Adipocyte (in vitro differentiated cells): ENCODE results near the gene ATG101.

Experiments used
- DNase-seq: peaks from one replicate; pipeline ENCODE4 v3.0.0-alpha.2; 2015; ENCODE audit warnings: low read depth
- H3K27me3 ChIP-seq: replicated peaks from 2 replicates; pipeline ENCODE4 v1.7.0; 2013; ENCODE audit warnings: mild to moderate bottlenecking, low read length, moderate library complexity; ENCODE audit not compliant: control insufficient read depth, insufficient read depth
- H3K36me3 ChIP-seq: 2 replicates; pipeline ENCODE4 v1.7.0; 2013; ENCODE audit warnings: low read length, mild to moderate bottlenecking, moderate library complexity; ENCODE audit not compliant: control insufficient read depth, insufficient read depth, severe bottlenecking
- H3K4me1 ChIP-seq: 2 replicates; pipeline ENCODE4 v1.7.0; 2013; ENCODE audit warnings: mild to moderate bottlenecking, low read length, moderate library complexity; ENCODE audit not compliant: control insufficient read depth, insufficient read depth
- H3K4me3 ChIP-seq: 2 replicates; pipeline ENCODE4 v1.7.0; 2013; ENCODE audit warnings: mild to moderate bottlenecking, low read length, moderate library complexity
- H3K9ac ChIP-seq: 2 replicates; pipeline ENCODE4 v1.7.0; 2013; ENCODE audit warnings: mild to moderate bottlenecking, low read length, moderate library complexity
- H3K9me3 ChIP-seq: 2 replicates; pipeline ENCODE4 v1.7.0; 2013; ENCODE audit warnings: mild to moderate bottlenecking, low read length, moderate library complexity; ENCODE audit not compliant: control insufficient read depth

ATG101 gene, protein sequence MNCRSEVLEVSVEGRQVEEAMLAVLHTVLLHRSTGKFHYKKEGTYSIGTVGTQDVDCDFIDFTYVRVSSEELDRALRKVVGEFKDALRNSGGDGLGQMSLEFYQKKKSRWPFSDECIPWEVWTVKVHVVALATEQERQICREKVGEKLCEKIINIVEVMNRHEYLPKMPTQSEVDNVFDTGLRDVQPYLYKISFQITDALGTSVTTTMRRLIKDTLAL

DNA sequence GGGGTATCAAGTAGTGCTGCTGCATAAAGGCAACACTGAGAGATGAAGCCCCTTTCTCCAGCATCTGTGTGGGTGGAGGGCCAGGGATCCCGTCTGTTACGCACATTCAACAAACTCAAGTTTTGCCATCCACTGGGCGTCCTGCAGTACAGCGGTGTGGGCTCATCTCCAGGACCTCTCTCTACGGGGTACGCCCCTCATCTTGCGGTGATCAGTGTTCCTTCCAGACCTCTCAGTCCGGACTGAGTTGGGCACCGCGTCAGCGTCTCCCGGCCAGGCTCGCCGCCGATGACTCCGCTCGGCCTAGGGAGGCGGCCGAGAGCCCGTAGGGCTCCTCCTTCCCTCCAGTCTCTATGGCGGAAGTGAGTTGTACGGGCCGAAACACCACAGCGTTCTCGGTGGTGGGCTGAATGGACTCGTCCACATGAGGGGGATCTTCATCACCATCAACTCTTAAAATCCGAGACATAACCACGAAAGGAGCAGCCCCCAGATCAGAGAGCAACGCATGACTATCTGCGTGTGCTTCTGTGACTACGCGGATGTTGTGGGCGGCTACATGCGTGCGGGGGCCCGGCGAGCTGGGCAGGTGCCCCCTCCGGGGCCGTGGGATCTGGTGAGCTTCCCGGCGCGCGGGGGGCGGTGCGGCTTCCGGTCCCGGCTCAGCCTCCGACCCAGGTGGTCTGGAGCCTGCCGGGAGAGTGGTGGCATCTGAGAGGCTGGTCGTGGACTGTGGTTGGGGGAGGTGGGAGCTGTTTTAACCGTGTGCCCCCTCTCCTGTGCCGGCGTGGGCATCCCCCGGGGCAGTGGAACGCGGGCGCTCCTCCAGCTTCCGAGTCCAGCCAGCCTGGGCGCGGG, at the start of gene ATG101:
Gene ATG101, plus strand, starts transcription at position 652 of the 858 bp plus-strand sequence. CDS start 3,673 bp downstream, outside the sequence.
- peak; percentile 98 for DNase-seq

DNA sequence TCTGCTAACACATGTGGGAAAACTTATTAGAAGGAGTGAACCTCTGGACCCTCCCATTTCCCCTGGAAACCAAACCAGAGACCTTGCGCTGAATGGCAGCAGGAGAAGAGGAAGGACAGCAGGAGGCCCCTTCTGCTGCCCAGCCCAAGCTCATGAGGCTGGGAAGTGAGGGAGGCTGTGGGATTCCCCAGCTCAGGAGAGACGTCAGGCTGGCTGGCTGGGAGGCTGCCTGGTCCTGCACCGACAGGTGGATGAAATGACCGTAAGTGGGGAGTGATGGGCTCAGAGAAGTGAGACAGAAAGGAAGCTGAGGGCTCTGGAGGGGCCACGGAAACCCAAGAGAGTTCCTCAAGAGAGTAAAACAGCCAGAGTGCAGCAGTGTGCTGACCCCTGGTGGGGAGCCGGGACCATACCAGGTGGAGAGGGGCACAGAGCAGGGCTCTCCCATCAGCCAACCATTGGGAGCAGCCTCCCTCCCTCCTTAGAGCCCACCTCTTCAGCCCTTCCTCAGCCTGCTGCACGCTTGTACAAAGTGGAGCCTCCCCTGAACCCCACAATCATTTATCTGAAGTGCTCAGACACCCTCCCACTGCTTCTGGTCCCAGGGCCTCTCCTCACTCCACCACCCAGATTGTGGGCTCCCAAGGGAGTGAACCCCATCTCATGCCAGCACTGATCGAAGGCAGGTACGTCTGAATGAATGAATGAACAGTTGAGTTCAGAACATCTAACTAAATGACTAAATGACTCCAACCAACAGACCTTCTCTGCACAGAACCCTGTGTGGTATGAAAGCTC, 49.0 kb upstream of the ATG101 start:
- H3K27me3 ChIP-seq = no peaks in the 10 kb centered on the region
- DNase-seq = peak; percentile 66
- no peaks in the 10 kb centered on the region for H3K36me3 ChIP-seq
- H3K4me1 ChIP-seq = peaks cover 11% of the 10 kb centered on the region
- no peak overlapping the region for H3K9ac ChIP-seq
- H3K4me3 ChIP-seq = no peak overlapping the region
- no peaks in the 10 kb centered on the region for H3K9me3 ChIP-seq

More for the DNA sequence above, at the start of gene ATG101:
- Histone ChIP-seq H3K27me3 (no peaks in the 10 kb centered on the region), H3K4me1 (peaks cover 35% of the 10 kb centered on the region), H3K9me3 (no peaks in the 10 kb centered on the region), H3K9ac (peak within 1 kb of the TSS; percentile 96), H3K4me3 (peak within 1 kb of the TSS; percentile 94), H3K36me3 (peaks cover 12% of the 10 kb centered on the region)

DNA sequence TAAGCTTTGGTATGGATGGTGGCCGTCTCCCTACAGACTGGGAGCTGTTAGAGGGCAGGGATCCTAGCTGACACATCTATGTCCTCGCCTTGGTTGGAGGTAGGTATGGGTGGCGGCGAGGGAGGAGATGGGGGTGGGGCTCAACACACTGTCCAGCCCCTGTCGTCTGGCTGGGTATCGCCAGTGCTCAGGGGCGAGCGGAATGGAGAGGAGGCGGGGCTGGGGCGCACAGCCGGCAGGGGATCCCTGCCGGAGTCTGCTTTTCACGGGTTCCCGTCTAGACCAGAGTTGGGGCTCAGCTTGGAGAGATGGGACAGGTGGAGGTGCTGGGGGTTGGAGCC, 47.0 kb upstream of the ATG101 start:
- Histone ChIP-seq H3K4me1 (peaks cover 17% of the 10 kb centered on the region), H3K27me3 (no peaks in the 10 kb centered on the region), H3K9me3 (no peaks in the 10 kb centered on the region), H3K36me3 (no peaks in the 10 kb centered on the region), H3K9ac (no peak overlapping the region), H3K4me3 (peak overlapping the region; percentile 54)
- no peak for DNase-seq

DNA sequence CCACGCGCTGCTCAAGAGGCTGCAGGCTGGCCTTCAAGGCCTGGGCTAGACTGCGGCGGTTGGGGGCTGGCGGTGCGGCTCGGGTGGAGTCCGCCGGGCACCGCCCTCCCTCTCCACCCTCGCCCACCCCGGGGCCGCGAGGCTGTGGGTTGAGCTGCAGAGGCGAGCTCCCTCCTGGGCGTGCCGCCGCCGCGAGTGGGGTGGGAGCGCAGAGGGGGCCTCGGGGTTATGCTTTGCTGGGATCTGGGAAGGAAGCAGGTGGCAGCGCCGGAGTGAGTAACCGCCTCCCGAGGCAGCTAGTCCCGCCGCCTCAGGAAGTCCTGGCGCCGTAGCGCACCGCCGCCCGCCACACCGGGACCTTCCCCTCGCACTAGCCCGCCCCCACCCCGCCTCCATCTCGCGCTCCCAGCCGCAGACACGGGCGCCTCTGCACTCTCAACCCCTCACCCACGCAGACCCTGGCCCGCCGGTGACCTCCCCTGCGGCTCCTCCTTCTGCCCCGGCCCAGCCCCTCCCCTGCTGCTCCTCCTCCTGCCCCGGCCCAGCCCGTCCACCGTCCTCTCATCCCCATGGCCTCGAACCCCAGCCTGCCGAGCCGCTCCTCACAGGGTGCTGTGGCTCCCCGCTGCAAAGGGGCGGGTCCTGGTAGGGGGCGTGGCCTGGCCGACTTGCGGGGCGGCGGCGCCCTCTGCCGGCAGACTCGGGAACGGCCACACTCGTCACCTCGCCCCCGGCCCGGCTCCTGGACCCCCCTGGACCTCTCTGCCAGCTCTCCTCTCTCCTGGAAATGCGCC, 46.4 kb upstream of the ATG101 start:
- no peaks in the 10 kb centered on the region for H3K9me3 ChIP-seq
- H3K4me3 ChIP-seq = peak overlapping the region; percentile 54
- H3K36me3 ChIP-seq = no peaks in the 10 kb centered on the region
- H3K27me3 ChIP-seq = no peaks in the 10 kb centered on the region
- DNase-seq = peak; percentile 92
- peak overlapping the region; percentile 45 for H3K9ac ChIP-seq
- peaks cover 17% of the 10 kb centered on the region for H3K4me1 ChIP-seq

DNA sequence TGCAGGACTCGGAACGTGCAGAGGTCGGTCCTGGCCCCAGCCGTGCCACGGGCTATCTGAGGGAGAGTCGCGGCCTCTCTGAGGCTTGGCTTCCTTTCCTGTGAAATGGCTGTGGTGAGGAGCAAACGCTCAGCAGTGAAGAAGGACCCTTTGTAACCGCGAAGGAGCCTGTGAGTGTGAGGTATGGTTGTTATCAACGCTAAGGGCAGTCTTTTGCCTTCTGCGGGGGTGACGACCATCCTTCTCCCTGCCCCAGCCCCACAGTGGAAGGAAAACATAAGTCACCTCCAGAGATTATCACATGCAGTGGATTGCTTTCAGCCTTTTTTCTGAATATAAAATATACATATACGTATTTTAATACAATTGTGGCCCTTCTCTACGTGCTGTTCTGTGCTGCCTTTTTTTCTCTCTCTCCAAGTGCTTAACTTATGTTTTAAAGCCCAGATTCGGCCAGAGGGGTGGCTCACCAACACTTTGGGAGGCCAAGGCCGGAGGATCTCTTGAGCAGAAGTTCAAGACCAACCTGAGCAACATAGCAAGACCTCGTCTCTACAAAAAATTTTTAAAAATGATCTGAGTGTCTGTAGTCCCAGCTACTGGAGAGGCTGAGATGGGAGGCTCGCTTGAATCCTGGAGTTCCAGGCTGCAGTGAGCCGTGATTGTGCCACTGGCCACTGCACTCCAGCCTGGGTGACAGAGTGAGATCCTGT, 45.6 kb upstream of the ATG101 start:
- Histone ChIP-seq H3K4me1 (peaks cover 17% of the 10 kb centered on the region), H3K27me3 (no peaks in the 10 kb centered on the region), H3K36me3 (no peaks in the 10 kb centered on the region), H3K4me3 (peak overlapping the region; percentile 54), H3K9ac (peak overlapping the region; percentile 45), H3K9me3 (no peaks in the 10 kb centered on the region)
- no peak for DNase-seq

DNA sequence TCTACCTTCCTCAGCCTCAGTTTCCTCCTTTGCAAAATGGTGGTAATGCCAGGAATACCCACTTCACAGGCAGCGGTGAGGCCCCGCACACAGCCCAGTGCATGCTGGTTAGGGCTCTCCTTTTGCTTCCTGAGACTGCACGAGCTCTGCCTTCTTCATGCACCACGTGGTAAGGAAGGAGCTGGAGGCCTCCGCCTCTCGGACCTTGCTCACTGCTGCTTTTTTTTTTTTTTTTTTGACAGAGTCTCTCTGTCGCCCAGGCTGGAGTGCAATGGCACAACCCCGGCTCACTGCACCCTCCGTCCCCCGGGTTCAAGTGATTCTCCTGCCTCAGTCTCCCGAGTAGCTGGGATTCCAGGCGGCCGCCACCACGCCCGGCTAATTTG, 44.9 kb upstream of the ATG101 start:
- Histone ChIP-seq H3K36me3 (no peaks in the 10 kb centered on the region), H3K9ac (peak overlapping the region; percentile 45), H3K4me1 (peaks cover 17% of the 10 kb centered on the region), H3K4me3 (peak overlapping the region; percentile 54), H3K9me3 (no peaks in the 10 kb centered on the region), H3K27me3 (no peaks in the 10 kb centered on the region)
- no peak for DNase-seq

DNA sequence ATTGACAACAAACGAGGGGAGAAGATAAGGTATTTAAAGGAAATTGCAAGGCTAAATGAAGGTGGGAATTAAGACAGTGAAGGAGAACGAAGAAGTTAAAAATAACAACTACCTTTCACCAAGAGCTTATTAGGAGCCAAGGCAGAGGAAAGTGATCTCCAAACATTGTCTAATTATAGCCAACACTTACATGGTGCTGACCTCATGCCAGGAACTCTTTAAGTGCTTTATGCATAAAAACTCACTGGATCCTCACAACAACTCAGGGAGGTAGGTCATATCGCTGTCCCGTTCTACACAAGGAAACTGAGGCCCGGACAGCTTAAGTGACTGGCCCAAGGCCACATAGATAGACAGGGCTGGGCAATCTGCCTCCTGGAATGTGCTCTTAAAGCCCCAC, 43.5 kb upstream of the ATG101 start:
- Histone ChIP-seq H3K9ac (no peak overlapping the region), H3K4me3 (no peak overlapping the region), H3K9me3 (no peaks in the 10 kb centered on the region), H3K36me3 (no peaks in the 10 kb centered on the region), H3K27me3 (no peaks in the 10 kb centered on the region), H3K4me1 (peaks cover 17% of the 10 kb centered on the region)
- no peak for DNase-seq

DNA sequence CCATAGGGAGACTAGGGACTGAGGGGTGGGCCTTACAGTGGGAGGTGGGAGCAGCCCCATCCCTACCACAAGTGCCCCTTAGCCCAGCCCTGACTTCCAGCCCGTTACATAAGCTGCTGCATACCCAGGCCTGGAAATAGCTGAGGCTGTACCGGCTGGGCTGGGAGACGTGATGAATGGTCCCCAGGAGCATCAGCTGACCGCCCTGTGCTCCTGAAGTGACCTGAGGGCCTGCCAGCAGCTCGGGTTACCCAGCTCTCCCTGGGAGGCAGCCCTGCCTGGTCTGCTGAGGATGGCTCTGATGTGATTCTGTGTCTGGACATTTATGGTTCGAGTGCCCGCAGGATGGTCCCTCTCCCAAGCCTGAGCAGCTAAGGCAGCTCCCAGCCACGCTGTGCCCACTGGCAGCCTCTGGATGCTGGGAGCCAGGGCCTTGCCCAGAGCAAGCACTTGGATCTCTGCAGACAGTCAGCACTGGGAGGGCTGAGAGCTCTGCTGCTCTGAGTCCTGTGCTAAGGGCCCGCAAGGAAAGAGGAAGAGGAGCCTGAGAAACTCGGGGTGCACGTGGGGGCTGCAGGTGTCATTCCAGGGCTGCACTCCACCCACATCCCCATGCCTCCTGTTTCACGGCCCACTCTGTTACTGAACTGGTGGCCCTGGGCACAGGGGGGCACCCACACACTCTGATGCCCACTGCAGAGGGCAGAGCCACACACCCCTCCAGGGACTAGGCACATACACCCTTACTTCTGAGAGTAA, 42.5 kb upstream of the ATG101 start:
- no peak overlapping the region for H3K9ac ChIP-seq
- no peaks in the 10 kb centered on the region for H3K36me3 ChIP-seq
- peaks cover 21% of the 10 kb centered on the region for H3K4me1 ChIP-seq
- DNase-seq = no peak
- H3K4me3 ChIP-seq = no peak overlapping the region
- H3K9me3 ChIP-seq = no peaks in the 10 kb centered on the region
- no peaks in the 10 kb centered on the region for H3K27me3 ChIP-seq

DNA sequence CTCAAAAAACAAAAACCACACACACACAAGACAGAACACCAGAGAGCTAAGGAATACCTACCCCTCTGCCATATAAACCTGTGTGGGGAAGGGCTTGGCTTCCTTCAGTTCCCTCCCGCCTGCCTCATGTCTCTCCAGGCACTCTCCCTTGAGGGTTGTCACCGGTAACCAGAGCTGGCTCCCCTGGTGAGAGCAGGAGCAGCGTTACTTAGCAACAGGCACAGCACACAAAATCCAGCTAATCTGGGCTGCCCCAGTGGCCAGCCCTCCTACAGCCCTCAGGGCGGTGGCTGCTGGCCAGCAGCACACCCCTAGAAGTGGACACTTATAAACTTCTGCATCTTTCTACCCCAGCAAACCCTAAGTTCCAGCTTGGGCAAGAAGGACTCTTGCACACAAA, 40.1 kb upstream of the ATG101 start:
- H3K9me3 ChIP-seq = no peaks in the 10 kb centered on the region
- no peaks in the 10 kb centered on the region for H3K36me3 ChIP-seq
- H3K4me3 ChIP-seq = no peak overlapping the region
- H3K9ac ChIP-seq = no peak overlapping the region
- peaks cover 27% of the 10 kb centered on the region for H3K4me1 ChIP-seq
- no peaks in the 10 kb centered on the region for H3K27me3 ChIP-seq
- peak; percentile 53 for DNase-seq

DNA sequence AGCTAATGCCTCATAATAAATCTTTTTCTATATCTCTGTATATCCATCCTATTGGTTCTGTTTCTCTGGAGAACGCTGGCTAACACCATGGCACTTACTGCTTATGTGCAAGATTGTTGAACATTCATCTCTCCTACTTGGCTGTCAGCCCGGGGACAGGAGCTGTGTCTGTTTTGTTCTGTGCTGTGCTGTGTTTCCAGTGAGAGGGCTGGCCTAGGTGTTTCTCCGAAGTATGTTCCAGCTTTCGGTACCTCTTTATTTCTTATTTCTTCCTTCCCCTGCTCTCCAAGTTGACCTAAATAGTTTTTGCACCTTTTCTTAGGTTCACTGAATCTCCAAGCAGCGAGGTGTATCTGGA, 37.4 kb upstream of the ATG101 start:
- Histone ChIP-seq H3K27me3 (no peaks in the 10 kb centered on the region), H3K36me3 (no peaks in the 10 kb centered on the region), H3K4me1 (peaks cover 17% of the 10 kb centered on the region), H3K9me3 (no peaks in the 10 kb centered on the region), H3K4me3 (peak overlapping the region; percentile 66), H3K9ac (peak overlapping the region; percentile 13)
- peak; percentile 82 for DNase-seq
